ENCODE measurements around the gene UBAC2. TPM values are rescaled to one million over a fixed set of nuclear protein-coding genes. Genes with fewer than 3 reads are reported as not detected.

Gene UBAC2
- total RNA-seq, 1 experiment from 2014 or later = 45.8 TPM

DNA sequence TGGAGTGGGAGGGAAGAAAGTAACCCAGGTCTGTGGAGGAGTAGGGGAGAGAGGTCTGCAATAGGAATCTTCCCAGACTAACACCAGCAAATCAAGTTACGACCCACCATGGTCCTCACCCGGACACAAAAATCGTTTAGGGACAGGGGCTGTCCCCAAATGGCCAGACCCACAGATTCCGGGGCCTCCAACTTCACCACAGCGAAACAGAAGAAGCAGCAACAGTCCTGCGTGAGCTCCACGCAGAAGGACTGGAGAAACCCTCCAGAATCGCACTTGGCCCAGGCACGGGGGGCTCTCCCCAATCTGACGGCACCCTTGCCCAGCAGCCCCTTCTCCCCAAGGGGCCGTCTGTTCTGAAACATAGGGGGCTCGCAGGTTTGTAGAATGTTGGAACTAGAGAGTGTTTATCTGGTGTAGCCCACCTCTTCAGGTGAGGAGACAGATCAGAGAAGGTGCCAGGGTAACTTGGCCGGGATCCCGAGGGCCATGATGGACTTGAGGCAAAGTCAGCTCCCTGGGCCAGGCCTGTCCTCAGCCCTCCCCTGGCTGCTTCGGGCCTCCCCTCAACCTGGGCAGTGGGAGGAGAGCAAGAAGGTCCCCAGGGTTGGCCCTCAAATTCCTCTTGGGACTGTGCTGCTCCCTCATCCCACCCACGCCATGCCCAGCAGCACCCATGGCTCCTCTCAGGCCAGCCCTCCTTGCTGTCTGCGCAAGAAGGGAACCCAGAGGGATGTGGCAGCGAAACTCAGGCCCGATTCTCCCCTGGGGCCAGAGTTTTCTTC lies 189.1 kb downstream of the UBAC2 start:
- intact Hi-C loops (cut with micrococcal nuclease; ENCODE audit: unreplicated experiment) = no loop called here
- DNase-seq (ENCODE audit: low spot score) = no peak
- no TSS peak for BruUV-seq (replicated peaks)

DNA sequence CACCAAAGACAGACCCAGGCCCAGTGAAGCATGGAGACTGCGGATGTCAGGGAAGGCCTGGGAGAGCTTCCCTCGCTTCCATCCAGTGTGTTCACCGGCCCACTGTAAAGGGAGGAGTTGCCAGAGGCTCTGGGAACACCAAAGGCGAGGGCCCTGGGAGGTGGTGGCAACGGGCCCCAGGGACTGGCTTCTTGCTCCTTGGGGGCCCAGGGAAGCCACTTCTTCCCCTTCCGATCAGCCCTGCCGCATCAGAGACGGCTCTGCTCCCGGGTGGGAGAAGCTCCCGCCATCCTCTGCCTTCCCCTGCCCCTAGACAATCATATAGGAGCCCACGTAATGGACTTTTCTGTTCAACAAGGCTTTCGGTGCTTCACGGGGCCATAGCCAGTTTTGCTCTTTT lies 189.9 kb downstream of the UBAC2 start:
- Histone ChIP-seq H3K27ac (ENCODE audit: low read depth, low read length, poor library complexity, severe bottlenecking) (no peak overlapping the region), H3K9me3 (ENCODE audit: low read depth, low read length, poor library complexity, severe bottlenecking) (no peaks in the 10 kb centered on the region), H3K36me3 (ENCODE audit: insufficient read depth, low read length, poor library complexity, severe bottlenecking) (no peaks in the 10 kb centered on the region), H3K27me3 (replicated peaks; ENCODE audit: insufficient read depth, low read depth, low read length, poor library complexity) (no peaks in the 10 kb centered on the region), H3K4me1 (ENCODE audit: insufficient read depth, low read length, poor library complexity, severe bottlenecking) (no peaks in the 10 kb centered on the region), H3K4me3 (ENCODE audit: low read depth, low read length, poor library complexity, severe bottlenecking) (no peak overlapping the region)
- no peak for DNase-seq (ENCODE audit: low spot score)
- TF ChIP-seq EZH2 (IDR thresholded peaks at IDR 0.05; ENCODE audit: borderline replicate concordance, low read depth, low read length, poor library complexity, severe bottlenecking) = no peak
- TF ChIP-seq, protein P1, sequence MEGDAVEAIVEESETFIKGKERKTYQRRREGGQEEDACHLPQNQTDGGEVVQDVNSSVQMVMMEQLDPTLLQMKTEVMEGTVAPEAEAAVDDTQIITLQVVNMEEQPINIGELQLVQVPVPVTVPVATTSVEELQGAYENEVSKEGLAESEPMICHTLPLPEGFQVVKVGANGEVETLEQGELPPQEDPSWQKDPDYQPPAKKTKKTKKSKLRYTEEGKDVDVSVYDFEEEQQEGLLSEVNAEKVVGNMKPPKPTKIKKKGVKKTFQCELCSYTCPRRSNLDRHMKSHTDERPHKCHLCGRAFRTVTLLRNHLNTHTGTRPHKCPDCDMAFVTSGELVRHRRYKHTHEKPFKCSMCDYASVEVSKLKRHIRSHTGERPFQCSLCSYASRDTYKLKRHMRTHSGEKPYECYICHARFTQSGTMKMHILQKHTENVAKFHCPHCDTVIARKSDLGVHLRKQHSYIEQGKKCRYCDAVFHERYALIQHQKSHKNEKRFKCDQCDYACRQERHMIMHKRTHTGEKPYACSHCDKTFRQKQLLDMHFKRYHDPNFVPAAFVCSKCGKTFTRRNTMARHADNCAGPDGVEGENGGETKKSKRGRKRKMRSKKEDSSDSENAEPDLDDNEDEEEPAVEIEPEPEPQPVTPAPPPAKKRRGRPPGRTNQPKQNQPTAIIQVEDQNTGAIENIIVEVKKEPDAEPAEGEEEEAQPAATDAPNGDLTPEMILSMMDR (conservative IDR thresholded peaks at IDR 0.05; ENCODE audit: low read depth, low read length) = no peak
- ChIA-PET CTCF (no interaction called here), POLR2A (ENCODE audit: low non-redundant PET) (no interaction called here)
- no TSS peak for BruUV-seq (replicated peaks)
- intact Hi-C loops (cut with micrococcal nuclease; ENCODE audit: unreplicated experiment) = no loop called here

More for the DNA sequence above, 189.1 kb downstream of the UBAC2 start:
- H3K4me3 ChIP-seq (ENCODE audit: low read depth, low read length, poor library complexity, severe bottlenecking) = no peak overlapping the region
- no peaks in the 10 kb centered on the region for H3K4me1 ChIP-seq (ENCODE audit: insufficient read depth, low read length, poor library complexity, severe bottlenecking)
- CTCF ChIA-PET = no interaction called here
- H3K27me3 ChIP-seq (replicated peaks; ENCODE audit: insufficient read depth, low read depth, low read length, poor library complexity) = no peaks in the 10 kb centered on the region
- POLR2A ChIA-PET (ENCODE audit: low non-redundant PET) = no interaction called here
- H3K27ac ChIP-seq (ENCODE audit: low read depth, low read length, poor library complexity, severe bottlenecking) = no peak overlapping the region
- TF ChIP-seq, protein P1 (conservative IDR thresholded peaks at IDR 0.05; ENCODE audit: low read depth, low read length) = no peak
- no peak for TF ChIP-seq EZH2 (IDR thresholded peaks at IDR 0.05; ENCODE audit: borderline replicate concordance, low read depth, low read length, poor library complexity, severe bottlenecking)
- no peaks in the 10 kb centered on the region for H3K9me3 ChIP-seq (ENCODE audit: low read depth, low read length, poor library complexity, severe bottlenecking)
- H3K36me3 ChIP-seq (ENCODE audit: insufficient read depth, low read length, poor library complexity, severe bottlenecking) = no peaks in the 10 kb centered on the region

DNA sequence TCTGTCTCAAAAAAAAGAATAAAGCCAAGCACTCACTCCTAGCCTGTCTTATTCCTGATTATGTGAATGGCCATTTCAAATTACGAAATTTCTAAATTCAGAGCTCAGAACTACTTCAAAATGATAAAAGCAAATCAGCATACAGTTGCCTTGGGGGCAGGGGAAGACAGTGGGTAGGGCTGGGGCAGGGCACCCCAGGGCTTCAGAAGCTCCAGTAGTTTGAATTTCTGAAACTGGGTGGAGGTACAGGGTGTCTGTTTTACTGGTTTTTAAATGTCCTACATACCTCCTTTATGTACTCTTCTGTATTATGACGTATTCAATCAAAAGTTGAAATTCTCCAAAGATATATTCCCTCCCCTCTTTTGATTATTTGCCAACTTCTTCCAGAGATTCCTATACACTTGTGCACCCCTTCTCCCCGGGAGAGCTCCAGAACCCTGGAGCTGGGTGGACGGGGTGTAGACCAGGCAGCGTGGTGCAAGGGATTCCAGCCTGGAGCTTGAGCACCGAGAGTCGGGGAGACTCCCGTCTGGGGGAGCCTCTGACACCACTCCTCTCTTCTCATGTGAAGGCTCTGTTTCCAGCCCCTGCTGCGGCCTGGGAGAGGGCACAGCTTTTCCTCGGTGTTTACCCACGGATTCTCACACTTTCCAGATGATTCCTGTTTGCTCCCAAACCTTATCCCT lies 191.3 kb downstream of the UBAC2 start:
- no peak for TF ChIP-seq EZH2 (IDR thresholded peaks at IDR 0.05; ENCODE audit: borderline replicate concordance, low read depth, low read length, poor library complexity, severe bottlenecking)
- TF ChIP-seq, protein P1 (conservative IDR thresholded peaks at IDR 0.05; ENCODE audit: low read depth, low read length) = no peak
- CTCF ChIA-PET = interaction anchor here (1.1 kb wide), 1 partner anchor 358 kb away, joined by 3 read pairs; no protein-coding TSS in a partner anchor

More for the DNA sequence above, 191.3 kb downstream of the UBAC2 start:
- intact Hi-C loops (cut with micrococcal nuclease; ENCODE audit: unreplicated experiment) = no loop called here
- DNase-seq (ENCODE audit: low spot score) = no peak
- no peaks in the 10 kb centered on the region for H3K36me3 ChIP-seq (ENCODE audit: insufficient read depth, low read length, poor library complexity, severe bottlenecking)
- POLR2A ChIA-PET (ENCODE audit: low non-redundant PET) = no interaction called here
- no peaks in the 10 kb centered on the region for H3K27me3 ChIP-seq (replicated peaks; ENCODE audit: insufficient read depth, low read depth, low read length, poor library complexity)
- no peaks in the 10 kb centered on the region for H3K4me1 ChIP-seq (ENCODE audit: insufficient read depth, low read length, poor library complexity, severe bottlenecking)
- no peaks in the 10 kb centered on the region for H3K9me3 ChIP-seq (ENCODE audit: low read depth, low read length, poor library complexity, severe bottlenecking)
- no peak overlapping the region for H3K4me3 ChIP-seq (ENCODE audit: low read depth, low read length, poor library complexity, severe bottlenecking)
- no peak overlapping the region for H3K27ac ChIP-seq (ENCODE audit: low read depth, low read length, poor library complexity, severe bottlenecking)
- BruUV-seq (replicated peaks) = no TSS peak
